CD4-positive, alpha-beta T cell treated with Interleukin-4 for 4 hours (primary cell): ENCODE measurements around the gene SNAI3.

Experiments used
- DNase-seq: peaks from one replicate; pipeline ENCODE4 v3.0.0-alpha.2; 2020

Gene SNAI3

DNA sequence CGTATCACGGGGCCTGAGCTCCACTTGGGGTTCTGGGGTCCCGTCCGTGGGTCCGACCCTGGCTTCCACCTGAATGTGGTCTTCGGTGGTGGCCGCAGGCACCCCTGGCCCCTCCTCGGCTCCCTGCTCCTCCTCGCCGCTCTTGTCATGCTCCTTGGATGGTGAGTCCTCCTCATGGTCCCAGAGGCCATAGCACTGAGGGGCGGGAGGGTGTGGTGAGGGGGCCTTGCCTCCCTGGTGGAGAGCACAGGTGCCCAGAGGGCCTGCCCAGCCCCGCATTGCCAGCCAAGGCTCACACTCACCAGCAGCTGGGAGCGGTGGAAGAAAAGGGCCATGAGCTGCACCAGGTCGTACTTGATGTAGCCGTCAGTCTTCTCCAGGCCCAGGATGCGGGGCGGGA is 34.9 kb upstream of the SNAI3 start:
- no peak for DNase-seq

DNA sequence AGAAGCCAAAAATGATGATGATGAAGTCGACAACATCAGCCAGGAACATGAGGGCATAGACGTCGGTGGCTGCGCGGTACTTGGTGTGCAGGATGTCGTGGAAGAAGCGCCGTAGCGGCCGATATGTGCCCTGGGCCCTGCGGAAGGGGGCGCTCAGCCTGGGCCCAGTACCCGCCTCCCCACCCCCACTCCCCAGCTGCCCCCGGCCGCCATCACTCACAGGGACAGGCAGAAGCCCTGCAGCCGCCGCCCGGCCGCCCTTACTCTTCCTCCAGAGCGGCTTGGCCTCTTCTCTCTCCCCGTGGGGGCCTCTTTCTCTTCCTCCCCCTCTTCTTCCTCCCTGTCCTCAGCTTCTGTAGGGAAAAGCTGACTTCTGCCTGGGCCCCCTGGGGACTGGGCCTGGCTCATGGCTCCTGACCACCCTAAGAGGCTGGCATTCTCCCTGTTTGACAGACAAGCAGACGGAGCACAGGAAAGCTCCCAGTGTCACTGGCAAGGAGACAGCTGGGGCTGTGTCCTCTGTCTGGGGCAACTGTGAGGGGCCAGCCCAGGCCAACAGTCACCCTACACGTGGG is 34.2 kb upstream of the SNAI3 start:
- no peak for DNase-seq

GRCh38 chr16:88719933-88720296 is 33.6 kb upstream of the SNAI3 start:
- no peak for DNase-seq

DNA sequence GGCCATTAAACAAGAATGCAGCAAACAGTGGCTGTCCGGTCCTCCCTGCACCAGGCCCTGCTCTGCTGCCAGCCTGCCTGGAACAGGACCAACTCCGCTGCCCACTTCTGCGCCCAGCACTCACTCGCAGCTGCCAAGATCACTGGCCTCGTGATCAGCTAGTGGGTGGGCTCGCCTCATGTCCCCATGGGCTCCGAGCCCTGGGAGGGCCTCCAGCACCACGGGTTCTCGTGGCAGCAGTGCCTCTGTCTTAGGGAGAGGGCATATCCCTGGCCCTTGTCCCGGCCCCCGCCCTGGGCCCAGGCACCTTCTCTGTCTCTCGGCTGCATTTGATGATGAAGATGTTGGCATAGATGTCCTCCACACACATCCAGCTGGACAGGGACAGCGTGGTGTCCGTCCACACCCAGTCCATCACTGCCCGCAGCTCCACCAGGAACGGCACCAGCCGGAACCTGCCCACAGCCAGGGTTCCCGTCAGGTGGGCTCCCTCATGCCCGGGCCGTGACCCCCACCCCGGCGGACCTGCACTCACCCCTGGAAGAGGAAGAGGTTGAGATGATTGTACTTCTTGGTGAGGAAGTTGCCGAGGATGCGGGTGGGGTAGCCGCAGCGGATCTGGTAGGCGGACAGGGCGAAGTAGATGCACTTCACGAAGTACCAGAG is 33.1 kb upstream of the SNAI3 start:
- no peak for DNase-seq

- DNase-seq = no peak
These were observed 31.9 kb upstream of the SNAI3 start for GRCh38 chr16:88718178-88718577.

DNA sequence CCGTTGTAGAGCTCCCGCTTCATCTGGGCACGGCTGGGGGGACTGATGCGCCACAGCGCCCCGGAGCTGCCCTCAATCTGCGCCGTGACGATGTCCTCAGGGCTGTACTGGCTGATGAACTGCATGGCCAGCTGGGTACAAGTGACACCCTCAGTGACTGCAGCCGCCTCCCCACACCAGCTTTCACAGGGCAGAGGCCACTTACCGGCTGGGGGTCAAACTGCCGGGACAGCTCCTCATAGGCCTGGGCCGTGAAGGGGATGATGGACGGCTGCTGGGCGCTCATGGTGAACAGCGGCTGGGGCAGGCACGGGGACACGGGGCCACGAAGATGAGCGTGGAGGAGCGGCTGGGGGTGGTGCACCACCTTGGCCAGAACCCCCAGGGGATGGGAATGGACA is 30.3 kb upstream of the SNAI3 start:
- DNase-seq = no peak

- DNase-seq = no peak
These were observed 29.9 kb upstream of the SNAI3 start for GRCh38 chr16:88716201-88716600.

- no peak for DNase-seq
These were observed 29.2 kb upstream of the SNAI3 start for GRCh38 chr16:88715312-88716190.

DNA sequence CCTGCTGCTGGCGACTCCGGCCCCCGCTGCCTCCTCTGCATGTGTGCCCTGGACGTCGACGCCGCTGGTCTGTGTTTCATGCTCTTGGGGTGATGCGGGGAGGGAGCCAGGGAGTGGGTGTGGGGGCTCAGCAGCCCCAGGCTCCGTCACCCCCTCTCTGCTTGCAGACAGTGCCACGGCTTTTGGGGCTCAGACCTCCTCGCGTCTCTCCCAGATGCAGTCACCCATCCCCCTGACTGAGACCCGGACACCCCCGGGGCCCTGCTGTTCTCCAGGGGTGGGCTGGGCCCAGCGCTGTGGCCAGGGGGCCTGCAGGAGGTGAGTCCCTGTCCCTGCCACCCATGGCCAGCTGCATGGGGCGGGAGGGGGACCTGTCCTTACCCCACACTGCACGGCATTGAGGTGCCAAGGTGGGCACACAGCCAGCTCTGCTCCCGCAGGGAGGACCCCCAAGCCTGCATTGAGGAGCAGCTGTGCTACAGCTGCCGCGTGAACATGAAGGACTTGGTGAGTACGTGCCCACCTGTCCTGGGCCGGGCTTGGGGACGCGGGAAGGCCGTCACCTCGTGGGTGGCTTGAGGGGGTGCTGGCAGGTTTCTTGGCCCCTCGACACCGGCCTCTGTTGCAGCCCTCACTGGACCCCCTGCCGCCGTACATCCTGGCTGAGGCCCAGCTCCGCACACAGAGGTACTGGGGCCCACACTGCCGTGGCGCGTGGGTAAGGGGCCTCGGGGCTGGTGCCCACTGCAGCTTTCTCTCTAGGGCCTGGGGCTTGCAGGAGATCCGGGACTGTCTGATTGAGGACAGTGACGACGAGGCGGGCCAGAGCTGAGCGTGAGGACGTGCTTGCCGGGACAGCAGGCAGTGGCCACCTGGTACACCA is 28.4 kb upstream of the SNAI3 start:
- DNase-seq = no peak

GRCh38 chr16:88713568-88714419 is 27.5 kb upstream of the SNAI3 start:
- DNase-seq = no peak

DNA sequence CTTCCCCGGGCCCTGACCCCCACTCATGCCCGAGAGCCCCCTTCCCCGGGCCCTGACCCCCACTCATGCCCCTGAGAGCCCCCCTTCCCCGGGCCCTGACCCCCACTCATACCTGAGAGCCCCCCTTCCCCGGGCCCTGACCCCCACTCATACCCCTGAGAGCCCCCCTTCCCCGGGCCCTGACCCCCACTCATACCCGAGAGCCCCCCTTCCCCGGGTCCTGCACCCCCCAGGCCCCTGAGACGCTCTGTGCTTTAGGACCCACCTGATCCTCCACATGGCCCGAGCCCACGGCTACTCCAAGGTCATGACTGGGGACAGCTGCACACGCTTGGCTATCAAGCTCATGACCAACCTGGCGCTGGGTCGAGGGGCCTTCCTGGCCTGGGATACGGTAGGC is 26.7 kb upstream of the SNAI3 start:
- DNase-seq = no peak

GRCh38 chr16:88712362-88712979 is 26.2 kb upstream of the SNAI3 start:
- DNase-seq = no peak

DNA sequence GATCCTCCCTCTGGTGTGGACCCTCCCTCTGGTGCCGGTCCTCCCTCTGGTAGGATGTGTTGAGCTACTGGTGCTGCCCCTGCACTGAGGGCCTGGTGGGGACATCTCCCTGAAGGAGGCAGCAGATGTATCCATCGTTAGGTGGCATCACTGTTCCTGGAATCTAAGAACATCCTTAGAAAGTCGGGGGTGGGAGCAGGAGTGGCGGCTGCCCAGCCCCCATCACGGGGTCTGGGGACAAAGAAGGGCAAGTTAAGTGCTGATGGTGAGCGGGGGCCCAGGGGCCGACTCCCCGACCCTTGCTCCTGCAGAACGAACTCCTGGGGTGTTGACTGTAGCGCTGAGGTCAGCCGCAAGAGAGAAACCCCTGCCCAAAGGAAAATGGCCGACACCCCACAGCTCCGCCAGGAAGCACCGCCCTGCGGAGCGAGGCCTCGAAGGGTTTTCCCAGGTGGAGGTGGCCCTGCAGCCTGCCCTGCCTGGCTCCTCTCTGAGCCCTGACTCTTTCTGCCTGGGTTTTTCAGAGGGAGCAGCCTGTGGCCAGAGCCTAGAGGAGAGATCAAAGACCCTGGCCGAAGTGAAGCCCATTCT is 25.5 kb upstream of the SNAI3 start:
- DNase-seq = no peak

- DNase-seq = no peak
These were observed 24.2 kb upstream of the SNAI3 start for GRCh38 chr16:88710556-88710955.

DNA sequence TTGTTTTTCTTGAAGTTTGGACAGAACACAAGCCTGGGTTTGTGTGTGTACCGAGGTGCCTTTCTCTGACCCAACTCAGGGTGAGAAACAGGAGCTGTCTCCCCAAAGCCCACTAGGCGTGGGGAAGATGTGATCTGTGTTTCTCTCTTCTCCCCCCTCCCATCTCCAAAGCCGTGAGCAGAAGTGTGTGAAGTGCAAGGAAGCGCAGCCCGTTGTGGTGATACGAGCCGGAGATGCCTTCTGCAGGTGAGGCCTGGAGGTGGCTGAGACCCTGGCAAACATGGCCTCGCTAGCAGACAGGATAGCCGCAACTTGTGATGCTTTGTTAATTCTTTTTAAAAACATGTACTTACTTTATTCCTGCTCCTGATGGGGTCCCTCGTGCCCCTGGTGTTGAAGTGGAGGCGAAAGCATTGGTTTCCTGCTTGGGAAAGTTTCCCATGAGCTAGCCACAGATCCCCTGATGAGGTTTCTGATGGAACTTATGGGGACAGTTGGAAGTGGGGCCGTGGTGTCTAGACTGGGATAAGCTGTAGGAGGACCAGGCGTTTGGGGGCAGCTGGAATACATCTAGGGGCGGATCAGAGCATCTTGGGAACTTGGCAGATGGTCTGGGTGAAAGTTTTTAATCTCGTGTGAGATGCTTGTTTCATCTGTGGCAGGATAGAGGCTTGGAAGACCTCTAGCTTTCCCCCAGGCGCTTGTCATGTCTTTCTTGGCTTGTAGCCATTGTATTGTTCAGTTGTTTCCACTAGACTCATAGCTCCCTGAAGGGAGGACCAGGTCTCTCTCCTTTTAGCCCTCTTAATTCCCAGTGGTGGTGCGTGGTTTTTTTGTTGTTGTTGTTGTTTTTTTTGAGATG is 20.9 kb upstream of the SNAI3 start:
- DNase-seq = no peak

- peak; percentile 84 for DNase-seq
These were observed 20.1 kb upstream of the SNAI3 start, which contains the start of the genes CTU2 and RNF166 for GRCh38 chr16:88706229-88706964. Gene CTU2, plus strand, starts transcription at chr16:88706503. Its CDS starts 28 bp downstream, at chr16:88706531. Gene RNF166, minus strand, starts transcription at chr16:88706408. Its CDS starts 83 bp downstream, at chr16:88706325.

DNA sequence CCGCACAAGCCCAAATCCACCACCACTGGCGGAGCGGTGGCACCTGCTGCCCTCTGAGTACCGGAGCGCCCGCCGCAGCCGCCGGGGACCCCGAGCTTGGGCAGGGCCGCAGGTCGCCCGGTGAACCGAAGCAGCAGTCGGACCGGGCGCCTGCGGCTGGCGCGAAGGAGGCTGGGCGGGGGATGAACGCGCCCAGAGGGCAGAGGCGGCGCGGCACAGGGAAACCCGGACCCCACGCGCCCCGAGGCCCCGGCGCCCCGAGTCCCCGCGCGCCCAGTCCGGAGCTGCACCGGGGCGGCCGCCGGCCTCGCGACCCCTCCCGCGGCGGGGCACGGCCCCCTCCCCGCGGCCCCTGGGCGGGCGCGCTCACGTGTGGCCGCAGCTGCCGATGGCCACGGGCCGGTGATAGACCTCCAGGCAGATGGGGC is 19.5 kb upstream of the SNAI3 start:
- DNase-seq = no peak

- peak; percentile 33 for DNase-seq
These were observed 18.9 kb upstream of the SNAI3 start for GRCh38 chr16:88705076-88705684.
